Esophagus squamous epithelium (tissue), 4 donors: ENCODE data around the gene KCNMA1.

Experiments used
- CTCF ChIP-seq, 6 experiments: fragments of 450-650 bp in 4 of 6; fragments of 200-600 bp in 2 of 6; sonication (generic) in 2 of 6; IDR thresholded peaks; one replicate each; pipeline ENCODE4 v1.5.1; 2016 to 2019; ENCODE audit warnings: antibody characterized with exemption in 6 of 6, mild to moderate bottlenecking in 4 of 6, moderate library complexity in 4 of 6
- POLR2A ChIP-seq, 4 donors: fragments of 450-650 bp; IDR thresholded peaks; one replicate each; pipeline ENCODE4 v1.6.1; 2017; ENCODE audit warnings: antibody characterized with exemption in 4 of 4, mild to moderate bottlenecking in 4 of 4, moderate library complexity in 3 of 4

GRCh38 chr10:77498829-77499228 is 138.8 kb downstream of the KCNMA1 start:
- TF ChIP-seq CTCF (IDR thresholded peaks at IDR 0.05) (no peak), POLR2A (IDR thresholded peaks at IDR 0.05) (no peak)
